PC-9 (cell line): ENCODE data around the gene AQP12A. TPM values are rescaled to one million over a fixed set of nuclear protein-coding genes. Genes with fewer than 3 reads are reported as not detected.

Experiments
- BruUV-seq: library from RNA; stranded (reverse); fragments of 400-500 nt; replicated peaks from 2 replicates; lab custom pipeline; 2021; lab: Mats Ljungman, UMichigan
- CTCF ChIA-PET: fragments of 300-600 bp; sonication (Branson Sonifier 250); formaldehyde crosslinking; loops from one replicate; lab custom pipeline; 2022; ENCODE audit warnings: antibody characterized with exemption; lab: Charles Lee
- POLR2A ChIA-PET: fragments of 300-600 bp; sonication (Branson Sonifier 250); formaldehyde crosslinking; loops from one replicate; lab custom pipeline; 2022; ENCODE audit warnings: antibody characterized with exemption; ENCODE audit not compliant: unreplicated experiment; lab: Charles Lee
- DNase-seq, 2 experiments: peaks; one replicate each; pipeline versions ENCODE4 v3.0.0 to v3.0.0-alpha.2; 2015 to 2022; ENCODE audit warnings: mixed read lengths in 1 of 2
- H2AFZ ChIP-seq: fragments of 200-600 bp; sonication (generic); 2 replicates; pipeline ENCODE4 v1.8.1; 2017; ENCODE audit warnings: antibody characterized with exemption
- H3F3A ChIP-seq: fragments of 200-600 bp; sonication (generic); 2 replicates; pipeline ENCODE4 v1.8.1; 2017; ENCODE audit warnings: antibody characterized with exemption, mild to moderate bottlenecking, low read depth; ENCODE audit not compliant: insufficient read depth
- H3K27ac ChIP-seq: fragments of 200-600 bp; sonication (generic); 2 replicates; pipeline ENCODE4 v1.6.1; 2016; ENCODE audit warnings: mixed run types
- H3K27me3 ChIP-seq: fragments of 200-600 bp; sonication (generic); 2 replicates; pipeline ENCODE4 v1.6.1; 2016; ENCODE audit warnings: low read depth, mixed run types; ENCODE audit not compliant: insufficient read depth
- H3K36me3 ChIP-seq: fragments of 200-600 bp; sonication (generic); 2 replicates; pipeline ENCODE4 v1.6.1; 2016; ENCODE audit warnings: low read depth, mixed run types
- H3K4me1 ChIP-seq: fragments of 200-600 bp; sonication (generic); replicated peaks from 2 replicates; pipeline ENCODE4 v1.6.1; 2016; ENCODE audit warnings: mixed run types; ENCODE audit not compliant: insufficient read depth
- H3K4me2 ChIP-seq: fragments of 200-600 bp; sonication (generic); 2 replicates; pipeline ENCODE4 v1.6.1; 2017; ENCODE audit warnings: mixed run types
- H3K4me3 ChIP-seq: fragments of 200-600 bp; sonication (generic); 2 replicates; pipeline ENCODE4 v1.6.1; 2016; ENCODE audit warnings: mixed run types
- H3K79me2 ChIP-seq: fragments of 200-600 bp; sonication (generic); 2 replicates; pipeline ENCODE4 v1.6.1; 2017; ENCODE audit warnings: low read depth, mixed run types
- H3K9me2 ChIP-seq: fragments of 200-600 bp; sonication (generic); 2 replicates; pipeline ENCODE4 v1.8.1; 2017; ENCODE audit warnings: mild to moderate bottlenecking; ENCODE audit not compliant: insufficient read depth
- H3K9me3 ChIP-seq: fragments of 200-600 bp; sonication (generic); 2 replicates; pipeline ENCODE4 v1.8.1; 2016; ENCODE audit warnings: low read depth; ENCODE audit not compliant: insufficient read depth
- H4K20me1 ChIP-seq: fragments of 200-600 bp; sonication (generic); 2 replicates; pipeline ENCODE4 v1.8.1; 2017; ENCODE audit not compliant: insufficient read depth
- EZH2 ChIP-seq: fragments of 200-600 bp; sonication (generic); IDR thresholded peaks from 2 replicates; pipeline ENCODE4 v1.8.0; 2017; ENCODE audit warnings: antibody characterized with exemption, low read depth
- intact Hi-C: fragments of 100-400 bp; cut with micrococcal nuclease; formaldehyde crosslinking; loops from one replicate; pipeline ENCODE4 v1.10.0; 2022; ENCODE audit not compliant: unreplicated experiment
- total RNA-seq: library from RNA; stranded (reverse); gene quantifications from 2 replicates; pipeline ENCODE4 v1.2.3, GENCODE V29; 2021
- TF ChIP-seq, protein P1 (sequence below): fragments of 200-600 bp; sonication (generic); conservative IDR thresholded peaks from 2 replicates; pipeline ENCODE4 v1.6.1; 2017; ENCODE audit warnings: mixed run types, antibody characterized with exemption, mild to moderate bottlenecking, moderate library complexity

AQP12A gene
- total RNA-seq, 1 experiment from 2014 or later: not detected

- Histone ChIP-seq H2AFZ (no peak overlapping the region), H3F3A (no peaks in the 10 kb centered on the region), H3K4me2 (no peak overlapping the region), H3K9me3 (no peaks in the 10 kb centered on the region), H3K9me2 (no peaks in the 10 kb centered on the region), H3K36me3 (no peaks in the 10 kb centered on the region), H3K4me1 (no peaks in the 10 kb centered on the region), H3K79me2 (no peaks in the 10 kb centered on the region), H3K27me3 (peaks cover 80% of the 10 kb centered on the region), H3K4me3 (no peak overlapping the region), H4K20me1 (peaks cover 5% of the 10 kb centered on the region; the same call in 1 of the 2 replicates), H3K27ac (no peak overlapping the region)
- ChIA-PET CTCF (no interaction called here), POLR2A (no interaction called here)
- no peak for TF ChIP-seq EZH2
- TF ChIP-seq, protein P1, sequence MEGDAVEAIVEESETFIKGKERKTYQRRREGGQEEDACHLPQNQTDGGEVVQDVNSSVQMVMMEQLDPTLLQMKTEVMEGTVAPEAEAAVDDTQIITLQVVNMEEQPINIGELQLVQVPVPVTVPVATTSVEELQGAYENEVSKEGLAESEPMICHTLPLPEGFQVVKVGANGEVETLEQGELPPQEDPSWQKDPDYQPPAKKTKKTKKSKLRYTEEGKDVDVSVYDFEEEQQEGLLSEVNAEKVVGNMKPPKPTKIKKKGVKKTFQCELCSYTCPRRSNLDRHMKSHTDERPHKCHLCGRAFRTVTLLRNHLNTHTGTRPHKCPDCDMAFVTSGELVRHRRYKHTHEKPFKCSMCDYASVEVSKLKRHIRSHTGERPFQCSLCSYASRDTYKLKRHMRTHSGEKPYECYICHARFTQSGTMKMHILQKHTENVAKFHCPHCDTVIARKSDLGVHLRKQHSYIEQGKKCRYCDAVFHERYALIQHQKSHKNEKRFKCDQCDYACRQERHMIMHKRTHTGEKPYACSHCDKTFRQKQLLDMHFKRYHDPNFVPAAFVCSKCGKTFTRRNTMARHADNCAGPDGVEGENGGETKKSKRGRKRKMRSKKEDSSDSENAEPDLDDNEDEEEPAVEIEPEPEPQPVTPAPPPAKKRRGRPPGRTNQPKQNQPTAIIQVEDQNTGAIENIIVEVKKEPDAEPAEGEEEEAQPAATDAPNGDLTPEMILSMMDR: no peak
- no TSS peak for BruUV-seq
- DNase-seq: no peak
- intact Hi-C loops: no loop called here
These were observed 46.8 kb upstream of the AQP12A start for GRCh38 chr2:240644859-240645301.

DNA sequence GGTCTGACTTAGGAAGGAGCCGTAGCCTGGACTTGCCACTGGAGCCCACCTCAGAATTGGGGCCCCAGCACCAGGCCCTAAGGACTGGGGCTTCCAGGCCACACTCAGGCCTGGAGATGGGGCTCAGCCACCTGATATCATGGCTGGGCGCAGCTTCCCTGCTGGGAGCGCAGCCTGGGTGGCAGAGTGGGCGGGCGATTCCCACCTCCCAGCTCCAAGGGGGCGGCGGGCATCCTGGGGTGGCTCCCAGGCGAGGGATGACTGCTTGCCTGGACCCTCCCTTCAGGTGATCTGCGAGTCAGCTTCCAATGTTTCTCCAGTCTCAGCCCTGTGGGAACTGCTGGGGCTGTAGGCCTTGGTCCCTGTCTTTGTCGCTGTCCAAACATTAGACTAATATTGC lies 46.3 kb upstream of the AQP12A start:
- POLR2A ChIA-PET: no interaction called here
- intact Hi-C loops: no loop called here

GRCh38 chr2:240645801-240646175 lies 45.9 kb upstream of the AQP12A start:
- Histone ChIP-seq H2AFZ (no peak overlapping the region), H3K27me3 (peaks cover 89% of the 10 kb centered on the region), H3K4me3 (no peak overlapping the region), H3K27ac (no peak overlapping the region), H3K36me3 (no peaks in the 10 kb centered on the region), H4K20me1 (peaks cover 5% of the 10 kb centered on the region; the same call in 1 of the 2 replicates), H3K9me3 (no peaks in the 10 kb centered on the region), H3K4me1 (no peaks in the 10 kb centered on the region), H3K4me2 (no peak overlapping the region), H3K79me2 (no peaks in the 10 kb centered on the region), H3K9me2 (no peaks in the 10 kb centered on the region), H3F3A (no peaks in the 10 kb centered on the region)
- DNase-seq: no peak
- CTCF ChIA-PET: interaction anchor here (0.6 kb wide), 1 partner anchor 496 kb away, joined by 4 read pairs; no protein-coding TSS in a partner anchor
- BruUV-seq: no TSS peak
- intact Hi-C loops: no loop called here
- TF ChIP-seq, protein P1: no peak
- TF ChIP-seq EZH2: no peak
- POLR2A ChIA-PET: no interaction called here

More for the DNA sequence above, 46.3 kb upstream of the AQP12A start:
- no peak overlapping the region for H3K27ac ChIP-seq
- CTCF ChIA-PET: interaction anchor here (0.6 kb wide), 1 partner anchor 496 kb away, joined by 4 read pairs; no protein-coding TSS in a partner anchor
- no peak for DNase-seq
- H3K79me2 ChIP-seq: no peaks in the 10 kb centered on the region
- H3K9me2 ChIP-seq: no peaks in the 10 kb centered on the region
- no peak overlapping the region for H3K4me2 ChIP-seq
- H3K27me3 ChIP-seq: peaks cover 85% of the 10 kb centered on the region
- H3K4me1 ChIP-seq: no peaks in the 10 kb centered on the region
- TF ChIP-seq EZH2: no peak
- TF ChIP-seq, protein P1: no peak
- no peak overlapping the region for H2AFZ ChIP-seq
- no peaks in the 10 kb centered on the region for H3K9me3 ChIP-seq
- BruUV-seq: no TSS peak
- H3K36me3 ChIP-seq: no peaks in the 10 kb centered on the region
- no peak overlapping the region for H3K4me3 ChIP-seq
- H3F3A ChIP-seq: no peaks in the 10 kb centered on the region
- peaks cover 5% of the 10 kb centered on the region; the same call in 1 of the 2 replicates for H4K20me1 ChIP-seq
